Mesodermal cell (in vitro differentiated cells): ENCODE measurements around the gene SIX1.

Experiments
- H3K27ac ChIP-seq: 2 replicates; pipeline ENCODE4 v1.7.0; 2013; ENCODE audit warnings: mild to moderate bottlenecking, low read depth, low read length, moderate library complexity; ENCODE audit not compliant: severe bottlenecking
- H3K36me3 ChIP-seq: 2 replicates; pipeline ENCODE4 v1.7.1; 2013; ENCODE audit warnings: mild to moderate bottlenecking, low read length, moderate library complexity; ENCODE audit not compliant: control insufficient read depth, insufficient read depth
- H3K4me1 ChIP-seq: one replicate; pipeline ENCODE4 v1.7.1; 2013; ENCODE audit warnings: mild to moderate bottlenecking, low read length; ENCODE audit not compliant: insufficient read depth, control insufficient read depth, poor library complexity, severe bottlenecking
- H3K4me3 ChIP-seq: 2 replicates; pipeline ENCODE4 v1.7.0; 2013; ENCODE audit warnings: low read length, control low read depth, mild to moderate bottlenecking; ENCODE audit not compliant: insufficient read depth, poor library complexity, severe bottlenecking; ENCODE audit errors: extremely low read depth
- H3K9me3 ChIP-seq: 2 replicates; pipeline ENCODE4 v1.7.1; 2013; ENCODE audit warnings: mild to moderate bottlenecking, low read length, moderate library complexity; ENCODE audit not compliant: control insufficient read depth
- WGBS, 2 experiments: methylation state at CpG; one replicate each; pipeline ENCODE4 v1.1.5; 2013; ENCODE audit warnings: missing lambda C conversion rate in 2 of 2; ENCODE audit not compliant: insufficient coverage in 2 of 2; 5-methylcytosine and 5-hydroxymethylcytosine counted together

Gene SIX1

GRCh38 chr14:60668431-60669112, 19.3 kb upstream of the SIX1 start:
- H3K36me3 ChIP-seq: no peaks in the 10 kb centered on the region
- no peaks in the 10 kb centered on the region for H3K4me1 ChIP-seq
- WGBS, 2 experiments: no CpG with 5 or more reads among the region's 5 CpGs
- H3K9me3 ChIP-seq: no peaks in the 10 kb centered on the region
- no peak overlapping the region for H3K4me3 ChIP-seq
- no peak overlapping the region for H3K27ac ChIP-seq

- Histone ChIP-seq H3K9me3 (no peaks in the 10 kb centered on the region), H3K4me1 (no peaks in the 10 kb centered on the region), H3K36me3 (no peaks in the 10 kb centered on the region), H3K4me3 (no peak overlapping the region), H3K27ac (no peak overlapping the region)
- WGBS, 2 experiments: 88 to 95% methylated on average over 3 of the region's 3 CpGs
Measured at GRCh38 chr14:60665177-60665550, 15.9 kb upstream of the SIX1 start.

GRCh38 chr14:60662982-60663381, 13.7 kb upstream of the SIX1 start:
- no peaks in the 10 kb centered on the region for H3K4me1 ChIP-seq
- no peaks in the 10 kb centered on the region for H3K36me3 ChIP-seq
- no peak overlapping the region for H3K4me3 ChIP-seq
- no peak overlapping the region for H3K27ac ChIP-seq
- WGBS, 2 experiments: 80 to 83% methylated on average over 1 of the region's 1 CpG
- H3K9me3 ChIP-seq: no peaks in the 10 kb centered on the region

- WGBS, 2 experiments: no CpG with 5 or more reads among the region's 1 CpG
- no peaks in the 10 kb centered on the region for H3K36me3 ChIP-seq
- H3K4me3 ChIP-seq: no peak overlapping the region
- no peak overlapping the region for H3K27ac ChIP-seq
- H3K4me1 ChIP-seq: no peaks in the 10 kb centered on the region
- no peaks in the 10 kb centered on the region for H3K9me3 ChIP-seq
Measured at GRCh38 chr14:60661721-60662120, 12.4 kb upstream of the SIX1 start.

- H3K4me3 ChIP-seq: no peak overlapping the region
- no peaks in the 10 kb centered on the region for H3K9me3 ChIP-seq
- H3K27ac ChIP-seq: no peak overlapping the region
- WGBS, 2 experiments: 22 to 67% methylated on average over 1 to 3 of the region's 4 CpGs
- H3K4me1 ChIP-seq: no peaks in the 10 kb centered on the region
- no peaks in the 10 kb centered on the region for H3K36me3 ChIP-seq
Measured at GRCh38 chr14:60658909-60659585, 9.8 kb upstream of the SIX1 start.

GRCh38 chr14:60658211-60658690, 9.0 kb upstream of the SIX1 start:
- WGBS, 2 experiments: 13 to 14% methylated on average over 7 to 10 of the region's 10 CpGs
- Histone ChIP-seq H3K4me1 (peaks cover 2% of the 10 kb centered on the region), H3K36me3 (no peaks in the 10 kb centered on the region), H3K27ac (no peak overlapping the region), H3K9me3 (no peaks in the 10 kb centered on the region), H3K4me3 (peak overlapping the region; percentile 48)

GRCh38 chr14:60657456-60658210, 8.4 kb upstream of the SIX1 start:
- Histone ChIP-seq H3K27ac (no peak overlapping the region), H3K36me3 (no peaks in the 10 kb centered on the region), H3K4me1 (peaks cover 9% of the 10 kb centered on the region), H3K9me3 (no peaks in the 10 kb centered on the region), H3K4me3 (peak overlapping the region; percentile 48)
- WGBS, 2 experiments: 1% methylated on average over 31 to 38 of the region's 47 CpGs

- H3K27ac ChIP-seq: no peak overlapping the region
- H3K4me1 ChIP-seq: peaks cover 10% of the 10 kb centered on the region
- H3K9me3 ChIP-seq: no peaks in the 10 kb centered on the region
- 1% methylated on average over 26 to 55 of the region's 75 CpGs for WGBS, 2 experiments
- H3K36me3 ChIP-seq: no peaks in the 10 kb centered on the region
- peak overlapping the region; percentile 48 for H3K4me3 ChIP-seq
Measured at GRCh38 chr14:60656686-60657455, 7.6 kb upstream of the SIX1 start.

GRCh38 chr14:60655898-60656685, 6.8 kb upstream of the SIX1 start:
- no peaks in the 10 kb centered on the region for H3K36me3 ChIP-seq
- no peaks in the 10 kb centered on the region for H3K9me3 ChIP-seq
- H3K4me1 ChIP-seq: peaks cover 10% of the 10 kb centered on the region
- no peak overlapping the region for H3K27ac ChIP-seq
- WGBS, 2 experiments: 2% methylated on average over 33 to 36 of the region's 36 CpGs
- H3K4me3 ChIP-seq: peak overlapping the region; percentile 48
